HepG2 (cell line): ENCODE data around the gene SLC1A2. TPM values are rescaled to one million over a fixed set of nuclear protein-coding genes. Genes with fewer than 3 reads are reported as not detected.

ENCODE experiments used
- ARID4A ChIP-seq: sonication (generic); formaldehyde crosslinking; IDR thresholded peaks from 2 replicates; pipeline ENCODE4 v1.5.0; 2020; ENCODE audit warnings: mild to moderate bottlenecking, missing genetic modification reagents, borderline replicate concordance
- BHLHE40 ChIP-seq: IDR thresholded peaks from 2 replicates; pipeline ENCODE4 v1.6.1; 2011; ENCODE audit warnings: low read length, improper control_type of control experiment
- CHCHD3 ChIP-seq: sonication (generic); formaldehyde crosslinking; IDR thresholded peaks from 2 replicates; pipeline ENCODE4 v1.8.0; 2022; ENCODE audit warnings: mild to moderate bottlenecking, missing genetic modification reagents, moderate library complexity
- MYC ChIP-seq: sonication (generic); formaldehyde crosslinking; IDR thresholded peaks from 2 replicates; pipeline ENCODE4 v1.9.0; 2021; ENCODE audit warnings: missing genetic modification reagents, borderline replicate concordance
- PRDM10 ChIP-seq: sonication (generic); formaldehyde crosslinking; IDR thresholded peaks from 2 replicates; pipeline ENCODE4 v1.4.0; 2020; ENCODE audit warnings: low read depth, missing genetic modification reagents
- THAP8 ChIP-seq: sonication (generic); formaldehyde crosslinking; IDR thresholded peaks from 2 replicates; pipeline ENCODE4 v1.5.1; 2020; ENCODE audit warnings: missing genetic modification reagents, mild to moderate bottlenecking, borderline replicate concordance
- ZBTB2 ChIP-seq: sonication (generic); formaldehyde crosslinking; IDR thresholded peaks from 2 replicates; pipeline ENCODE4 v1.8.0; 2022; ENCODE audit warnings: low read depth, missing genetic modification reagents
- ZHX2 ChIP-seq, 2 experiments: sonication (generic) in 1 of 2; formaldehyde crosslinking in 1 of 2; IDR thresholded peaks; 2 replicates each; pipeline versions ENCODE4 v1.6.1 to v1.9.0; 2014 to 2022; ENCODE audit warnings: antibody characterized with exemption in 1 of 2, borderline replicate concordance in 1 of 2, inconsistent platforms in 1 of 2, low read depth in 1 of 2, missing genetic modification reagents in 1 of 2
- ZNF205 ChIP-seq: IDR thresholded peaks from 2 replicates; pipeline ENCODE4 v1.6.1; 2018; ENCODE audit warnings: missing biosample characterization, missing genetic modification reagents
- ZNF567 ChIP-seq: sonication (generic); formaldehyde crosslinking; IDR thresholded peaks from 2 replicates; pipeline ENCODE4 v1.8.1; 2023; ENCODE audit warnings: mild to moderate bottlenecking, missing genetic modification reagents, borderline replicate concordance
- ZNF652 ChIP-seq: IDR thresholded peaks from 2 replicates; pipeline ENCODE4 v1.6.1; 2016; ENCODE audit warnings: low read depth, borderline replicate concordance
- polyA plus RNA-seq, 8 experiments: library from polyadenylated mRNA; depleted of rRNA in 3 of 8; stranded (reverse) in 7 of 8; unstranded in 1 of 8; fragments of >200 nt; fragmentation: Illumina TruSeq in 4 of 8; extraction: Trizol in 4 of 8; gene quantifications; 2 replicates each; pipeline versions ENCODE4 v1.2.1 to v1.2.3, GENCODE V29; 2011 to 2016; ENCODE audit warnings: low read depth in 4 of 8, missing spikeins in 1 of 8, mixed read lengths in 1 of 8; ENCODE audit not compliant: insufficient read depth in 1 of 8
- total RNA-seq, 5 experiments: library from RNA; depleted of rRNA; stranded (reverse); fragments of >200 nt; fragmentation: Illumina TruSeq; extraction: Trizol; gene quantifications; 2 replicates each; pipeline ENCODE4 v1.2.3, GENCODE V29; 2016; ENCODE audit warnings: low read depth in 1 of 5

The SLC1A2 gene
- total and polyA plus RNA-seq, 2 of the 13 experiments (the other 11 are each of a cell fraction or from before 2014, with no cell fraction given) = 23.2 to 43.2 TPM

GRCh38 chr11:35404388-35404775 is 15.0 kb downstream of the SLC1A2 start (continued):
- no peak for TF ChIP-seq ZHX2 (IDR thresholded peaks at IDR 0.05; ENCODE audit: low read depth)
- TF ChIP-seq ZHX2 (CRISPR knock-in tag; IDR thresholded peaks at IDR 0.05; ENCODE audit: borderline replicate concordance) = no peak
- no peak for TF ChIP-seq CHCHD3 (CRISPR knock-in tag)
- no peak for TF ChIP-seq ZNF567 (CRISPR knock-in tag)
- TF ChIP-seq THAP8 (CRISPR knock-in tag) = no peak
- TF ChIP-seq MYC = no peak
- no peak for TF ChIP-seq ZNF205 (CRISPR knock-in tag)
- peak; percentile 28; the same call in 1 of the 2 replicates for TF ChIP-seq ARID4A (CRISPR knock-in tag)
- TF ChIP-seq ZNF652 (CRISPR knock-in tag) = no peak
- no peak for TF ChIP-seq ZBTB2
- no peak for TF ChIP-seq PRDM10
- peak; percentile 44; the same call in 1 of the 2 replicates for TF ChIP-seq BHLHE40
